GM18511 (cell line): ENCODE data around the gene SCN7A.

Experiments
- ATAC-seq: cut with Tn5 transposase; IDR thresholded peaks from one replicate; pipeline ENCODE4 v1.9.1; 2021; ENCODE audit warnings: mild to moderate bottlenecking, moderate library complexity; ENCODE audit not compliant: unreplicated experiment

The SCN7A gene

GRCh38 chr2:166404831-166405568 lies 89.0 kb downstream of the SCN7A start:
- ATAC-seq: no peak

GRCh38 chr2:166394245-166394644 lies 99.8 kb downstream of the SCN7A start:
- ATAC-seq: no peak

- no peak for ATAC-seq
Observed at GRCh38 chr2:166393008-166393407, 101.0 kb downstream of the SCN7A start.

GRCh38 chr2:166388481-166389070 lies 105.5 kb downstream of the SCN7A start:
- ATAC-seq: no peak

GRCh38 chr2:166385313-166385712 lies 108.7 kb downstream of the SCN7A start:
- ATAC-seq: no peak

- ATAC-seq: no peak
Observed at GRCh38 chr2:166384774-166385173, 109.3 kb downstream of the SCN7A start.

- no peak for ATAC-seq
Observed at GRCh38 chr2:166382448-166382847, 111.6 kb downstream of the SCN7A start.

- no peak for ATAC-seq
Observed at GRCh38 chr2:166380615-166381014, 113.4 kb downstream of the SCN7A start.

- ATAC-seq: no peak
Observed at GRCh38 chr2:166376873-166377272, 117.2 kb downstream of the SCN7A start.

GRCh38 chr2:166376488-166376828 lies 117.6 kb downstream of the SCN7A start:
- ATAC-seq: no peak

GRCh38 chr2:166375736-166376487 lies 118.1 kb downstream of the SCN7A start, which contains the start of gene SCN9A:
Gene SCN9A (minus strand): TSS chr2:166375944. CDS start chr2:166311756, 64,188 bp downstream.
- peak; percentile 63 for ATAC-seq

- peak; percentile 39 for ATAC-seq
Observed at GRCh38 chr2:166375195-166375735, 118.8 kb downstream of the SCN7A start.

- no peak for ATAC-seq
Observed at GRCh38 chr2:166373951-166374350, 120.1 kb downstream of the SCN7A start.

- ATAC-seq: no peak
Observed at GRCh38 chr2:166373539-166373938, 120.5 kb downstream of the SCN7A start.

GRCh38 chr2:166373105-166373504 lies 120.9 kb downstream of the SCN7A start:
- no peak for ATAC-seq

- no peak for ATAC-seq
Observed at GRCh38 chr2:166372046-166372445, 122.0 kb downstream of the SCN7A start.

- no peak for ATAC-seq
Observed at GRCh38 chr2:166365803-166366420, 128.1 kb downstream of the SCN7A start.

GRCh38 chr2:166365239-166365638 lies 128.8 kb downstream of the SCN7A start:
- ATAC-seq: no peak

GRCh38 chr2:166364476-166365161 lies 129.4 kb downstream of the SCN7A start:
- no peak for ATAC-seq

- ATAC-seq: peak; percentile 63
Observed at GRCh38 chr2:166361351-166362153, 132.5 kb downstream of the SCN7A start.
